ENCODE results near the gene RHBDF2. TPM values are rescaled to one million over a fixed set of nuclear protein-coding genes. Genes with fewer than 3 reads are reported as not detected.
A peak's percentile ranks its signal among the peaks of the same experiment; 100 is the strongest.

RHBDF2 gene
- total RNA-seq, 1 donor from 2014 or later = 30.7 TPM

DNA sequence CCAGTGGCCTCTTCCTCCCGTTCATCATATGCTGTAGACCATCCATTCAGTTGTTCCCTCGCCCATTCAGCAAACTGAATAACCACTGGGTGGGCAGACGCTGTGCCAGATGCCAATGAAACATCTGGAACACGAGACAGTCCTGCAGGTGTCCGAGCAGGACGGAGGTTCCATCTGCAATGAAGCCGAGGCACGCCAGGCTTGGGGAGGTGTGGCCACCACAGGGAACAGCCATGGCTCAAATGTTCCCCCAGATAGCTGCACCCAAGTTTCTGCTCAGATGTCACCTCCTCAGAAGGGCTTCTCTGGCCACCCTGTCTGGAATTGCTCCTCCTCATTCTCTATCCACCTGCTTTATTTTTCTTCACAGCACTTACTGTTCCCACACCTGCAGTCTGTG lies 78.8 kb downstream of the RHBDF2 start:
- no peak for DNase-seq (ENCODE audit: low read depth)
- Histone ChIP-seq H3K4me2 (ENCODE audit: low read length) (no peak overlapping the region), H3K27me3 (ENCODE audit: insufficient read depth, low read length) (no peaks in the 10 kb centered on the region), H3K36me3 (ENCODE audit: insufficient read depth, low read length) (no peaks in the 10 kb centered on the region), H3K4me3 (ENCODE audit: insufficient read depth, low read depth, low read length) (no peak overlapping the region), H3K9me3 (ENCODE audit: insufficient read depth, low read depth, low read length) (no peaks in the 10 kb centered on the region), H4K20me1 (ENCODE audit: insufficient read depth, low read length) (peaks cover 77% of the 10 kb centered on the region), H3K27ac (ENCODE audit: low read depth, low read length) (no peak overlapping the region), H3K79me2 (ENCODE audit: insufficient read depth, low read length) (peaks cover 68% of the 10 kb centered on the region), H3K4me1 (ENCODE audit: insufficient read depth, low read length) (peaks cover 10% of the 10 kb centered on the region), H2AFZ (ENCODE audit: low read depth, low read length) (no peak overlapping the region), H3K9ac (ENCODE audit: low read length) (no peak overlapping the region)
- Mint-ChIP-seq H3K4me3 (ENCODE audit: unreplicated experiment) (no peak overlapping the region), H3K36me3 (ENCODE audit: low read depth, unreplicated experiment) (peaks cover 18% of the 10 kb centered on the region), H3K4me1 (ENCODE audit: low read depth, unreplicated experiment) (peaks cover 12% of the 10 kb centered on the region), H3K27me3 (ENCODE audit: low read depth, unreplicated experiment) (no peaks in the 10 kb centered on the region), H3K27ac (ENCODE audit: unreplicated experiment) (no peak overlapping the region), H3K9me3 (ENCODE audit: unreplicated experiment) (peaks cover 7% of the 10 kb centered on the region)
- no peak for TF ChIP-seq EZH2 (IDR thresholded peaks at IDR 0.05; ENCODE audit: insufficient read depth, low read length)
- TF ChIP-seq CTCF (IDR thresholded peaks at IDR 0.05; ENCODE audit: insufficient read depth, low read depth, low read length) = no peak
- FAIRE-seq = no peak

DNA sequence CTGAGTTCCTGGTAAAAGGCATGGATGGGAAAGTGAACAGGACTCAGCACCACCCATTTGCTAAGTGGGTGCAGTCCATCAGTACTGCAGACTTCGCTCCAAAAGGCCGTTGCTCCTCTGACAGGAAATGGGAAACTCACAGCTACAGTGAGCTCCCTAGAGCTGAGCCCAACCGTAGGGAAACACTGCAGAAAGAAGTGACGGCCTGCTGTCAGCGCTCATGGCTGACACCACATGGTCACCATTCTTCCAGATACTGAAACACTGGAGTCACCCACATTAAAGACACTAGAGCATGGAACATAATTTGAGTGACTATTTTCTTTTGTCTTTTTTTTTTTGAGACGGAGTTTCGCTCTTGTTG lies 80.2 kb downstream of the RHBDF2 start:
- Histone ChIP-seq H3K4me3 (ENCODE audit: insufficient read depth, low read depth, low read length) (no peak overlapping the region), H2AFZ (ENCODE audit: low read depth, low read length) (no peak overlapping the region), H3K36me3 (ENCODE audit: insufficient read depth, low read length) (no peaks in the 10 kb centered on the region), H3K9ac (ENCODE audit: low read length) (no peak overlapping the region), H4K20me1 (ENCODE audit: insufficient read depth, low read length) (peaks cover 77% of the 10 kb centered on the region), H3K4me2 (ENCODE audit: low read length) (no peak overlapping the region), H3K9me3 (ENCODE audit: insufficient read depth, low read depth, low read length) (no peaks in the 10 kb centered on the region), H3K79me2 (ENCODE audit: insufficient read depth, low read length) (peaks cover 72% of the 10 kb centered on the region), H3K4me1 (ENCODE audit: insufficient read depth, low read length) (peaks cover 10% of the 10 kb centered on the region), H3K27ac (ENCODE audit: low read depth, low read length) (no peak overlapping the region), H3K27me3 (ENCODE audit: insufficient read depth, low read length) (no peaks in the 10 kb centered on the region)
- FAIRE-seq (no peak), DNase-seq (ENCODE audit: low read depth) (peak; percentile 9)
- H3K9me3 Mint-ChIP-seq (ENCODE audit: unreplicated experiment) = peaks cover 7% of the 10 kb centered on the region
- no peak overlapping the region for H3K27ac Mint-ChIP-seq (ENCODE audit: unreplicated experiment)
- H3K4me3 Mint-ChIP-seq (ENCODE audit: unreplicated experiment) = no peak overlapping the region
- H3K36me3 Mint-ChIP-seq (ENCODE audit: low read depth, unreplicated experiment) = peaks cover 18% of the 10 kb centered on the region
- H3K4me1 Mint-ChIP-seq (ENCODE audit: low read depth, unreplicated experiment) = peaks cover 3% of the 10 kb centered on the region
- H3K27me3 Mint-ChIP-seq (ENCODE audit: low read depth, unreplicated experiment) = no peaks in the 10 kb centered on the region
- TF ChIP-seq EZH2 (IDR thresholded peaks at IDR 0.05; ENCODE audit: insufficient read depth, low read length) = no peak

Other genes starting within 250 kb of the RHBDF2 start
- gene UBALD2, start 236.1 kb downstream of the RHBDF2 start, total RNA-seq = 32.8 and 34.6 TPM in 2 replicates
- gene QRICH2, start 193.1 kb downstream of the RHBDF2 start, total RNA-seq = 2.5 and 3.8 TPM in 2 replicates
- 33.3 and 36.2 TPM in 2 replicates for gene PRPSAP1, start 147.5 kb downstream of the RHBDF2 start, total RNA-seq
- gene SPHK1, start 116.8 kb downstream of the RHBDF2 start, total RNA-seq = 34.8 TPM in 2 replicates
- gene UBE2O, start 48.3 kb downstream of the RHBDF2 start, total RNA-seq = 25.8 and 26.0 TPM in 2 replicates
- 0.19 TPM in 1 of 2 replicates, not detected in the other for gene AANAT, start 33.8 kb downstream of the RHBDF2 start, total RNA-seq
- gene CYGB, start 36.3 kb upstream of the RHBDF2 start, total RNA-seq = 20.5 and 29.2 TPM in 2 replicates
- gene PRCD, start 38.6 kb upstream of the RHBDF2 start, total RNA-seq = 1.5 and 2.2 TPM in 2 replicates
- gene ST6GALNAC2, start 84.4 kb upstream of the RHBDF2 start, total RNA-seq = 0.79 TPM in 1 of 2 replicates, not detected in the other
- gene ST6GALNAC1, start 142.3 kb upstream of the RHBDF2 start, total RNA-seq = not detected in 2 replicates
- 177 and 179 TPM in 2 replicates for gene MXRA7, start 209.5 kb upstream of the RHBDF2 start, total RNA-seq
- gene JMJD6, start 225.2 kb upstream of the RHBDF2 start, total RNA-seq = 45.5 and 47.2 TPM in 2 replicates
- gene METTL23, start 225.4 kb upstream of the RHBDF2 start, total RNA-seq = 24.3 and 26.0 TPM in 2 replicates
- 143 and 176 TPM in 2 replicates for gene SRSF2, start 235.9 kb upstream of the RHBDF2 start, total RNA-seq
- 20.1 and 20.9 TPM in 2 replicates for gene MFSD11, start 236.7 kb upstream of the RHBDF2 start, total RNA-seq